NCI-H69 (cell line): ENCODE results near the gene FNDC11.

Experiments used
- DNase-seq: peaks from one replicate; lab custom pipeline; 2025; lab: John Stamatoyannopoulos, UW

Gene FNDC11

GRCh38 chr20:63582382-63583063 is 28.6 kb downstream of the FNDC11 start:
- DNase-seq = no peak

GRCh38 chr20:63585616-63586565 is 31.9 kb downstream of the FNDC11 start:
- DNase-seq = no peak

GRCh38 chr20:63586797-63587196 is 32.8 kb downstream of the FNDC11 start:
- no peak for DNase-seq

- no peak for DNase-seq
Measured at GRCh38 chr20:63587256-63587655, 33.3 kb downstream of the FNDC11 start.

GRCh38 chr20:63587776-63588591 is 34.0 kb downstream of the FNDC11 start:
- DNase-seq = no peak

GRCh38 chr20:63588641-63589041 is 34.7 kb downstream of the FNDC11 start:
- DNase-seq = no peak

GRCh38 chr20:63589261-63590217 is 35.6 kb downstream of the FNDC11 start:
- no peak for DNase-seq

- no peak for DNase-seq
Measured at GRCh38 chr20:63590218-63591146, 36.5 kb downstream of the FNDC11 start.

GRCh38 chr20:63591147-63591533 is 37.2 kb downstream of the FNDC11 start:
- no peak for DNase-seq

GRCh38 chr20:63591786-63592355 is 37.9 kb downstream of the FNDC11 start:
- DNase-seq = no peak

GRCh38 chr20:63592661-63593060 is 38.7 kb downstream of the FNDC11 start:
- DNase-seq = no peak

GRCh38 chr20:63594043-63594561 is 40.1 kb downstream of the FNDC11 start:
- no peak for DNase-seq

GRCh38 chr20:63595416-63596127 is 41.6 kb downstream of the FNDC11 start:
- no peak for DNase-seq

- no peak for DNase-seq
Measured at GRCh38 chr20:63596423-63596822, 42.5 kb downstream of the FNDC11 start.

- DNase-seq = no peak
Measured at GRCh38 chr20:63597651-63598478, 43.9 kb downstream of the FNDC11 start.

- DNase-seq = no peak
Measured at GRCh38 chr20:63598479-63599395, 44.8 kb downstream of the FNDC11 start.
